GM12891 (cell line): Measurements from ENCODE around the gene AP3B1.

Source experiments
- PAX5 ChIP-seq: IDR thresholded peaks from 2 replicates; pipeline ENCODE4 v1.6.1; 2011; ENCODE audit warnings: low read length, moderate library complexity, mild to moderate bottlenecking; ENCODE audit not compliant: insufficient read depth, severe bottlenecking
- POLR2A ChIP-seq: IDR thresholded peaks from 2 replicates; pipeline ENCODE4 v1.6.1; 2011; ENCODE audit warnings: low read depth, low read length, control low read depth
- POLR2AphosphoS5 ChIP-seq: IDR thresholded peaks from 2 replicates; pipeline ENCODE4 v1.6.1; 2011; ENCODE audit warnings: low read depth, low read length, control low read depth
- POU2F2 ChIP-seq: IDR thresholded peaks from 2 replicates; pipeline ENCODE4 v1.6.1; 2011; ENCODE audit warnings: low read depth, mild to moderate bottlenecking, control low read depth, low read length, moderate library complexity
- SPI1 ChIP-seq: IDR thresholded peaks from 2 replicates; pipeline ENCODE4 v1.6.1; 2011; ENCODE audit warnings: low read depth, low read length, control low read depth
- TAF1 ChIP-seq: IDR thresholded peaks from 2 replicates; pipeline ENCODE4 v1.6.1; 2011; ENCODE audit warnings: low read depth, low read length, control low read depth

GRCh38 chr5:78326930-78327329, 32.4 kb upstream of the AP3B1 start:
- TF ChIP-seq POLR2AphosphoS5 (no peak), PAX5 (no peak), TAF1 (no peak), POLR2A (no peak), SPI1 (no peak), POU2F2 (no peak)
